Measurements from ENCODE around the gene CNTN1.

The CNTN1 gene

GRCh38 chr12:40768125-40768864 lies 76.1 kb downstream of the CNTN1 start:
- DNase-seq (ENCODE audit: low read depth, low spot score) = no peak

- DNase-seq (ENCODE audit: low read depth, low spot score) = no peak
Observed at GRCh38 chr12:40769846-40770245, 77.6 kb downstream of the CNTN1 start.

DNA sequence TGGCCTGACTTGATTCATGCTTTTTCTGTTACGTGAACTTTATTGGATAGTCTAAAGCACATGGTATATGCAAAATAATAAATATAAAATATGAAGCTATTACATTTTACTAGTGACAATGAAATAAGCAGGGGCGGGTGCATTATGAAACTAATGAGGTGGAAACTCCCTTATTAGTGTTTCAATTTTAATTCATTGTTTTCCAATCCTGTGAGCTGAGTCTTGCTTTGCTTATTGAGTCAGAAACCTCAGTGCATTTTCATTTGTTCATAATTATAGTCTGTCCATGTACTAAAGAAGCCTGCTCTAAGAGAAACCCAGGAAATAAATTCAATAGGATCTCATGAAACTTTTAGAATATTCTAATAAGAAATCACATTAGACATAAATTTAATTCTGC lies 78.5 kb downstream of the CNTN1 start:
- no peak for DNase-seq (ENCODE audit: low read depth, low spot score)

DNA sequence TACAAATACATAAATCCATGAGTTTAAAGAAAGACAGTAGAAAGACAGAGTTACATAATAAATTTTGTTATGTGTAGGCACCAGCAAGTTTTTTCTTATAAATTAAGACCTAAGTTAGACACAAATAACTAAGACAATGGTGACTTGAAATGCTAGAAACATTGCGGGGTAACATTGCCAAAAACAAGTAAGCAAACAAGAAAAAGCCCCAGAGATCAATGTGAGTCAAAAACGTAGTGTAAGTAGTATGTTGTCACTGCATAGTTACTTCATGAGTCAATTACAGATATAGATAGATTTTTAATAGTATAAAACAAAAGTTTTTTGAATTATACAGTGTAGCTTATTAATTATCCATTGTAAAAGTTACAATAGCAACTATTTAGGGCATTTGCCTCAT lies 83.4 kb downstream of the CNTN1 start:
- no peak for DNase-seq (ENCODE audit: low read depth, low spot score)

DNA sequence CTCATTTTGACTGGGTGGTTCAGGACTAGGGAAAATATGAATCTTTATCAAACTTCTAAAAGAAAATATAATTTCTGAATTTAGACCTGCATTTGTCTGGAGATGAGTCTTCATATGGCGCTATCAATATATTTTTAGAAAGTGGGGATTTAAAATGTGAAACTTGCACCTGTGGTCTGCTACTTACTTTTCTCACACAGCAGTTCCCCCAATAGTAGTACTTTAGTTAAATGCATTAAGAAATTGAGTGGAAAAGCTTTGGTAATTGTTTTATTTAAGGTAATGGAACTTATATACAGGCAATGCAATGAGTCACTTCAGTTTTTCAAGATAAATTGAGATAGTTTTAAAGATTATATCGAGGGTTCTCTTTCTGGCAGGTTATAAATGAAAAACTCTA lies 91.9 kb downstream of the CNTN1 start:
- DNase-seq (ENCODE audit: low read depth, low spot score) = no peak

GRCh38 chr12:40788276-40788675 lies 96.0 kb downstream of the CNTN1 start:
- DNase-seq (ENCODE audit: low read depth, low spot score) = no peak

DNA sequence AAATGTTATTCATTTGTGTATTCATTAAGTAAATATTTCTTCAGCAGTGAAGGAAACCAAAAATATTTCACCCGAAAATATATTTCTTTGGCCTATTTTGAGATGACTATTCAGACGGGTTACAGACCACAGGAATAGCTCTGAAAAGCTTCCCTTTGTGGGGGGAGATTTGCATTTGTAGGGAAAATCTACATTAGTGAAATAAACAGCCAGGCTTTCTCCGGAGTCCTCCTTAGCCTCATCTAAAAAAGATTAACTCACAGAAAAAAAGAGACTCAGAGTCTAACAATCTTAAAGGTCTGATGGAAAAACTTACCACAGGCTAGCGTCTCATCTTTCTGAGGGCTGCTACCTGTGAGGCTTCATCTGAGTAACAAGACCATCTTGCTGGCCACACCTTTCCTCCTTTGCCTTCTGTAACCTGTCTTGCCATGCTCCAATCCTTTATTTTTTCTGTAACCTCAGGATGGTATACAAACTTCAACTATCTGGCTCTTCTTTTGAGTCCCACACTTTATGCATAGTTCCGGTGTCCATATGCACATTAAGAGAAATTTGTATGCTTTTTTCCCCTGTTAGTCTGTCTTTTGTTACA lies 100.7 kb downstream of the CNTN1 start:
- DNase-seq (ENCODE audit: low read depth, low spot score) = no peak

DNA sequence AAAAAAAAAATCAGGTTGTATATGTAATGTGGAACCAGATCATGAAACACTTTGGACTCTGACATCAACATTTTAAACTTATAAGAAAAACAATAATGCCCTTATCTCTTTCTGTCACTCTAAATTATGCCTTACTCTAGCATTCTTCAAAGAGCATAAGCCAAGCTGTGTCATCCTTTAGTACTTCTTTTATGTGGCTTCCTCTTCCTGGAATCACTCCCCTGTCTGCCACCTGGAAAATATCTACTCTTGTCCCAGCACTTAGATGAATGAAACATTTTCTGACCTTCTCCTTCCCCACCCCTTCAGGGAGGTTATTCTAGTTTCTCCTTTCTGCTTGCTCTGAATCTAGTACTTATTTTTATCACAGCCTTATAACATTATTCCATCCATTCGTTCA lies 101.2 kb downstream of the CNTN1 start:
- no peak for DNase-seq (ENCODE audit: low read depth, low spot score)

DNA sequence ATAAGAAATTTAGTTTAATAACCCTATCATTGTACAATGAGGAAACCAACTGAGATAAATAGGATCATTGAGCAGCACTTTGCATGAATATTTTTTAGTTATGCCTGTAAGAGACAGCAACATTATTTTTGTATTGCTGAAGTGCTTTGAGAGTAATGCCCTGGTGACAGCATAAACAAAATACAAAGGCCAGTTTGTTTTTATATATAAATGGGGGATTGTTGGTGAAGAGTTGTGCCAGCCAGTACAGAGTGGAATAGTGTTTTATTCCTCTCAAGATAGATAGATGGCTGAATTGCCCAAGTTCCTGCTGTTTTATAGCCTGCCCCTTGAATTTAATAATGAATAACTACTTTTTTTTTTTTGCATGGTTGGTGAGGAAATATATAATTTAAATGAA lies 101.8 kb downstream of the CNTN1 start:
- DNase-seq (ENCODE audit: low read depth, low spot score) = no peak

DNA sequence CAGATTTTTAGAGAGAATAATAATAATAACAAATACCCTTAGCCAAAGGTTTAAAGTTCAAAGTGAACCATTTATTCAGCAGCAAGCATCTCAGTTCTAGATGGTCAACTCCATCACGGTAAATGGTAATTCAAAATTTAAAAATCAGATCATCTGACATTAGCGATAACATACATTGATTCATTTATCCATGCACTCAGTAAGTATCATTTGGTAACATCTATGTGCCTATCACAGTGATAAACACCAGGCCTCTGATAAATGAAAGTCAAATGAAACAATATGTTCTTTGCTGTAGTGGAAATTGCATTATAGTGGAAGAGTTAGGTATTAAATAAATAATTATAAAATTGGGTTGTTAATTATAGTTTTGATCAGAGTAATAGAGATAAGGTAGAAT lies 108.8 kb downstream of the CNTN1 start:
- no peak for DNase-seq (ENCODE audit: low read depth, low spot score)

DNA sequence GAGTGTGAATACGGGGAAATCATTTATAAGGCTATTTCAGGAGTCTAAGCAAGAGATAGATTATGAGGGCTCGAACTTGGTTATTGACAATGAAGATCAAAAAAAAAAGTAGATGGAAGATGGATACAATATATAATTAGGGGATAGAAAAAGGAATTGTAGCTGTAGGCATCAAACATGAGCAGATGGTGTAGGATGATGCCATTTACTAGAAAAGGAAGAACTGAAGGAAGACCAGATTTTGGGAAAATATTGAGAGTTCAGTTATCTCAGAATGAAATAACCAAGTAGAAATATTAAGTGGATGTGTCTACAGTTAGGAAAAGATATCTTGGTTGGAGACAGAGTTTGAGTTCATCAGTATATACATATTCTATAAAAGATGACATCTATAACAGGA lies 109.6 kb downstream of the CNTN1 start:
- no peak for DNase-seq (ENCODE audit: low read depth, low spot score)

GRCh38 chr12:40802656-40803055 lies 110.4 kb downstream of the CNTN1 start:
- DNase-seq (ENCODE audit: low read depth, low spot score) = no peak

DNA sequence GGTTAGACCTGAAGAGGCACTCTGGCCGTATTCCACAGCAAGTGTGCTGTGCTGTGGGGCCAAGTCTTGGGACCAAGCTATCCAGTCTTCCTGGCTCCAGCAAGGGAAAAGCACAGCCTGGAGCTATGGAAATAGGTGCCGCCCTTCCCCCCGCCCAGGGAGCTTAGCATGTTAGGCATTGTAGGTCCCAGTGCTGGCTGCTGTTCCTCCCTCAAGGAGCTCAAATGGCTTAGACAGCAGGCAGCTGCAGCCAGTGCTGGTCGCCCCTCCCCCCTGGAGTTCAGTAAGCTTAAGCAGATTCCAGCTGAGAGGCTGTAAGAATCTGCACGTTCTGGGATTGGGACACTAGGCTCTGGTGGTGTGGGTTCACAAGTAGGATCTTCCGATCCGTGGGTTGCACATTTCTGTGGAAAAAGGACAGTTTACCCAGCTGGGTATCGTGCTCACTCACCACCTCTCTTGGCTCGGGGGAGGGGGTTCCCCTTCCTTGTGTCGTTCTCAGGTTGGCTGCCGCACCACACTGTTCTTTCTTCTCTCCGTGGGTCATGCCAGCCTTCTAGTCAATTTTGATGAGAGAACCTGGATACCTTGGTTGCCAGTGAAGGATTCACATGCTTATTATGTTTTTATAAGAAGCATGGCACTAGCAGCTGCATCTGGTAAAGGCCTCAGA lies 127.3 kb downstream of the CNTN1 start:
- DNase-seq (ENCODE audit: low read depth, low spot score) = no peak

- DNase-seq (ENCODE audit: low read depth, low spot score) = no peak
Observed at GRCh38 chr12:40820794-40821484, 128.7 kb downstream of the CNTN1 start.

- DNase-seq (ENCODE audit: low read depth, low spot score) = no peak
Observed at GRCh38 chr12:40825156-40825555, 132.9 kb downstream of the CNTN1 start.

DNA sequence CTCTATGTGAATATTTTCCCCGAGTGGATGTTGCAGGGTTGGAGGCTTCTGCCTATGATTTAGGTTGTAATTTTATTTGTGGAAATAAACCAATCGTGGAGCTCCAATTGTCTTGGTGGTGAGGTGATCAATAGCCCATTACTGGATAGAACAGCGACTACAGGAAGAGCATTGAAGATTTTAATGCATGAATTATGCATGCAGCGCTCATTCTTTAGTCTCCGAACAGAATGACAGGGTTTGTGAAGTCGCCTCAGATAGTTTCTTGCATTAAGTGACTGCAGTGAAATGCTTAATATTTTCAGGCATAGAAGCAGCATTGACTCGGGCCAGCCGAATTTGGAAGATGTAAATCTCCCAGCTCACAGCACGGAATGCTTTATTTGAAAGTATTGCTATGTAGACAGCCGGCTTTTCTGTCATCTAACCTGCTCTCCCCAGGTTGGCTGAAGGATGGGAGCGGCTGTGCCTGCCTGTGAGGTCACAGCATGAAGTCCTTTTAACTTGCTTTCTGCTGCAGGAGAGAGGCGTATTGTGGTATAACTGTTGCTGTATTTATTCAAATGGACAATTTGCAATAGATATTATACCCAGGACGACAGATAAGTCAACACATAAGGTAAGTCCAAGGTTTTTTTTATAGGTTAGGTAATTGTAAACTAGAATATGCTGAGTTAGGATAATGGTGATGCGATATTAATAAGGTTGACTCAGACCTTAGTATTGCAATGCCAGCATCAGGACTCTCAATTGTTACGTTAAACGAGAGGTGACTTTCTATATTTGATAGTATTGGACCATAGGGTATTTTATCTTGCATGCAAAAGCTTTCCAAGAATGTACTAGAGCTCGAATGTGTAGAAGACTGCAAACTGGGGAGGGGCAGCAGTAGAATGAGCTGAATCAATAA lies 135.7 kb downstream of the CNTN1 start:
- no peak for DNase-seq (ENCODE audit: low read depth, low spot score)

DNA sequence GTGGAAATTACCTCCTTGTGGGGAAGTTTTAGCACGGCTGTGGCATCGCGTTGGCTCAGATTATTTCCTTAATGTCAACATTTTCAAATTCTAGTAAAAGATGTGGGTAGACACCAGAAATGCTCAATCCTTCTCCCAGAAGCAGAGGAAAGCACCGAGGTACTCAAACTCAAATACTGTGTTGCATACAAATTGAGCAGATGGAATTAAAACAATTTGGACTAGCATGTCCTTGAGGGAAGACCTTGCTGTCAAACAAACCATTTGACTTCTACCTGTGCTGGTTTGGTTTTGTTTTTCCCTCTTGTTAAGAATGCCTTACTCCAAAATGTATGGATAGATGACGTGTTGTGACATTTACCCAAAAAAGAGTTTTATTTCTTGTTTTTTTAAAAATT lies 136.4 kb downstream of the CNTN1 start:
- DNase-seq (ENCODE audit: low read depth, low spot score) = no peak

GRCh38 chr12:40829738-40830144 lies 137.5 kb downstream of the CNTN1 start:
- DNase-seq (ENCODE audit: low read depth, low spot score) = no peak

DNA sequence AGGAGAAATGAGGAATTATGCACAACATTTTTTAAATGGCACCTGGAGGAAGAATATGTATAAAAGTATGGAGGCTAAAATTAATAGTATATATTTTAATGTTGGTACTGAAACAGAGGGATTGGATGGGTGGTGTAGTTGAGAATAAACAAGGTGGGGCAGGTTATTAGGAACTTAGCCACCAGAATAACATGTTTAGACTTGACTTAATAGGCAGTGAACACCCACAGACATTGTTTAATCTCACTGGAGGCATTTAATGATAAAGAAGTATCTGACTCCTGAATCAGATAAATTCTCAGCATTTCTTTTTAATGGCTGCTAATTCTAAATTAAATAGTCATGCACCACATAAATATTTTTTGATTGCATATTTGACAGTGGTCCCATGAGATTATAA lies 139.7 kb downstream of the CNTN1 start:
- no peak for DNase-seq (ENCODE audit: low read depth, low spot score)

DNA sequence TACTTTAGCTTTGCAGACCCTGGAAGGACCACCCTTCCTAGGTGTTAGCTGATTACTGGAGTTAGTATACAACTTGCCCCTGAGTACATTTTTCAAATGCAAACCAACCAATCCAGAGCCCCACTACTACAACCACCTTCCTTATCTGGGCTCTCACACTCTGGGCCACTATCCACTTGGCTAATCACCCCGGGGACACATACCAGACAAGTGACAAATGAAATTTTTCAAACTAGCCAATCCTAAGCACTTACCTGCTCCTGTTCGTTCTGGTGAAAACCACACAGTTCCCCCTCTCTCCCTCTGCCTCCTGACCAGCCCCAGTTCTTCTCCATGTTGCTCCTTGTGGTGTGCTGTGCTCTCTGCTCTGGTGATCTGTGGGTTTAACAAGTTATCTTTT lies 140.4 kb downstream of the CNTN1 start:
- no peak for DNase-seq (ENCODE audit: low read depth, low spot score)

DNA sequence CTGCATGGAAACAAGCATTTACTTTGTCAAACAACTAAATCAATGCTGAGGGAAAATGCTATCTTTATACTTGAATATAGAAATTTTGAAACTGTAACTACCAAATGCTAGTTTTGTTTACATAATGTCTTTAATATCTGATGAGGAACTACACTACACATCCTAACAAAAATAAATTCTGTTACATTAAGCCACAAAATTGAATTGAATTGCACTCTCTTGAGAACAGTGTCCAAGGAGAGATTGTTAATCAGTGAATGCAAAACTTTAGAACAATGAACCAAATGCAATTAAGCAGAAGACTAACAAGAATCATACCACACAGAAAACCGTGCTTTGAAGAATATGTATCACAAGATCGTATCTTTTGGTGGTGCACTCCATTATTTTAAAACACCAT lies 141.6 kb downstream of the CNTN1 start:
- DNase-seq (ENCODE audit: low read depth, low spot score) = no peak
